HUES48 (cell line): ENCODE measurements around the gene COL8A1.

Experiments
- H3K27ac ChIP-seq: one replicate; pipeline ENCODE4 v1.7.0; 2013; ENCODE audit warnings: low read depth, low read length, inconsistent platforms
- H3K27me3 ChIP-seq: 2 replicates; pipeline ENCODE4 v1.6.1; 2013; ENCODE audit warnings: mild to moderate bottlenecking, low read length; ENCODE audit not compliant: control insufficient read depth, insufficient read depth
- H3K36me3 ChIP-seq: 2 replicates; pipeline ENCODE4 v1.6.1; 2013; ENCODE audit warnings: low read length; ENCODE audit not compliant: control insufficient read depth, insufficient read depth
- H3K4me1 ChIP-seq: 2 replicates; pipeline ENCODE4 v1.6.1; 2013; ENCODE audit warnings: mild to moderate bottlenecking, low read length; ENCODE audit not compliant: control insufficient read depth, insufficient read depth
- H3K4me3 ChIP-seq: 2 replicates; pipeline ENCODE4 v1.5.1; 2013; ENCODE audit warnings: mild to moderate bottlenecking, low read depth, low read length
- H3K9ac ChIP-seq: 2 replicates; pipeline ENCODE4 v1.6.1; 2013; ENCODE audit warnings: mild to moderate bottlenecking, low read depth, low read length, moderate library complexity
- H3K9me3 ChIP-seq: 2 replicates; pipeline ENCODE4 v1.6.1; 2013; ENCODE audit warnings: low read length; ENCODE audit not compliant: control insufficient read depth, insufficient read depth

COL8A1 gene

DNA sequence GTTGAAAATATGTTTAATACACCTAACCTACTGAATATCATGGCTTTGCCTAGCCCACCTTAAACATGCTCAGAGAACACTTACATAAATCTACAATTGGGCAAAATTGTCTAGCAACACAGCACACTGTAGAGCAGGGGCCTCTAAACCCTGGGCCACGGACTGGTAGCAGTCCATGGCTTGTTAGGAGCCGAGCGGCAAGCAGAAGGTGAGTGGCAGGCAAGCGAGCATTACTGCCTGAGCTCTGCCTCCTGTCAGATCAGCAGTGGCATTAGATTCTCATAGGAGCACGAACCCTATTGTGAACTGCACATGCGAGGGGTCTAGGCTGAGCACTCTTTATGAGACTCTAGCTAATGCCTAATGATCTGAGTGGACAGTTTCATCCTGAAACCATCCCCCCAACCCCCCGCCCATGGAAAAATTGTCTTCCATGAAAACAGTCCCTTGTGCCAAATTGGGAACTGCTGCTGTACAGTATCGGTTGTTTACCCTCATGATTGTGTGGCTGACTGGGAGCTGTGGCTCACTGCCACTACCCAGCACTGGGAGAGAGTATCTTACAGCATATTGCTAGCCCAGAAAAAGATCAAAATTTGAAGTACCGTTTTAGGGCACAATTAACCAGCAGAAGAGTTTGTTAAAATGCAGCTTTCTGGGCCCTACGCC lies 205.3 kb downstream of the COL8A1 start:
- Histone ChIP-seq H3K27ac (no peak overlapping the region), H3K27me3 (no peaks in the 10 kb centered on the region)

DNA sequence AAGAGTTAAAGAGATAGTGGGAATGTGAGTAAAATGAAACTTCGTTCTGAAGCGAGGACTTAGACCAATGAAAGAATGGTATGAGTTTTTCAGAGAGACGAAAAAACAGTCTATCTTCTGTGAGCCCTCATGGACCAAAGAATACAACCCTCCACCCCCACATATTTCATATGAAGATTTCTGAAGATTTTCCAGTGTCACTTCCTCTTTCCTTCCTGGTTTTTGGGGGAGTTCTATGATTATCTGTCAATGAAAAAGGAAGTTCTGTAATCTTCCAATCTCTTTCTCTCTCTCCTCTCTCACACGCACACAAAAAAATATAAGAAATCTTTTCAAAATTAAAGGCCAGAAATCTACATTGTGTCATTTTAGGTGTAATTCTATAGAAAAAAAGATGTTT lies 206.9 kb downstream of the COL8A1 start:
- Histone ChIP-seq H3K27ac (no peak overlapping the region), H3K27me3 (no peaks in the 10 kb centered on the region), H3K4me1 (peaks cover 26% of the 10 kb centered on the region), H3K4me3 (no peak overlapping the region), H3K9ac (no peak overlapping the region), H3K36me3 (no peaks in the 10 kb centered on the region), H3K9me3 (no peaks in the 10 kb centered on the region)

More for the DNA sequence above, 205.3 kb downstream of the COL8A1 start:
- no peak overlapping the region for H3K4me3 ChIP-seq
- H3K36me3 ChIP-seq: no peaks in the 10 kb centered on the region
- H3K9ac ChIP-seq: no peak overlapping the region
- no peaks in the 10 kb centered on the region for H3K9me3 ChIP-seq
- H3K4me1 ChIP-seq: peaks cover 28% of the 10 kb centered on the region

DNA sequence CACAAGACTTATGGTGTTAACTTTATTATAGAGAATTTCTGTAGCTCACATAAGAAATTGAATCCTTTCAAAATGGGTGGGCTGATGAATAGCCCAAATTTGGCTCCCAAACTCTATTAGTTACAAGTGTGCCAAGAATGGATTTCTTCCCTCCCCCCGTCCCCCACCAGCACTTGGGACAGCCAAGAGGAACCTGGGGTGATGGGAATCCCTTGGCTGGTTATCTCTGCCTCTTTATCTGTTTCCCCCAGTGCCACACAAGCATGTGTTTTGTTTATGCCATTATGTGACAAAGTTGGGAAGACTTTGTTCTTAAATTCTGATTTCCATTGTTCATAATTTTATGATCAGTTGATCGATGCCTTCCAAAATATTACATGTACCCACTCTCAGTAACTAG lies 207.6 kb downstream of the COL8A1 start:
- Histone ChIP-seq H3K4me3 (no peak overlapping the region), H3K9ac (no peak overlapping the region), H3K27me3 (no peaks in the 10 kb centered on the region), H3K4me1 (peaks cover 31% of the 10 kb centered on the region), H3K27ac (no peak overlapping the region), H3K9me3 (no peaks in the 10 kb centered on the region), H3K36me3 (no peaks in the 10 kb centered on the region)

DNA sequence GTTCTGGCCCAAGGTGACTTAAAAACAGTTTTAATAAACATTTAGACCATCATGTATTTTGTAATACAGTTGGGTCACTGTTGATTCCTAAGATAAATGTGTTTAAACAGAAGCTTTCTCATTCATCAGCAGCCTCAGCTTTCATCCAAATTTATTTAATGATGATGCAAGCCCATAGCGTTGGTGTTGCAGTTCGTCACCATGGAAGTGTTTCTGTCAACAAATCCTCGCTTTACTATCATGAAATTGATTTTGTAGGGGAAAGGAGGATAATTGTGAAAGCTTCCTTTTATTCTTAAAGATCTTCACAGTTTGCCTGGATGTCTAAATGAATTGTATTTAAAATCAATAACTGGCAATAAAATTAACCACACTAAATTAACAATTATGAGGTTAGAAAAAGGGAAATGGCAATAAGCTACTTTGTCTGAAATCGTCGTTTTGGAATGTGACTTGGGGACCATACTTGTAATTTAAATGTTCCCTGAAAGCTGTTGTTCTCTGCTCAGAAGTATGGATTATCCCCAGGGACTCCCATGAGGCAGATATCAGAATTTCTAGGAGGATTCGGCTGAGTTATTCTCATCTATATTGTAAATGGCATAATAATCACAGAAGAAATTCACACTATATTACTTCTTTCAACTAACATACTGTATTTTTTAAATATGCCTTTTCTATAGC lies 208.2 kb downstream of the COL8A1 start:
- H3K4me1 ChIP-seq: peaks cover 31% of the 10 kb centered on the region
- H3K9ac ChIP-seq: no peak overlapping the region; the same call in 1 of the 2 replicates
- H3K36me3 ChIP-seq: no peaks in the 10 kb centered on the region
- H3K9me3 ChIP-seq: no peaks in the 10 kb centered on the region
- no peaks in the 10 kb centered on the region for H3K27me3 ChIP-seq
- H3K27ac ChIP-seq: peak overlapping the region; percentile 22
- no peak overlapping the region for H3K4me3 ChIP-seq

DNA sequence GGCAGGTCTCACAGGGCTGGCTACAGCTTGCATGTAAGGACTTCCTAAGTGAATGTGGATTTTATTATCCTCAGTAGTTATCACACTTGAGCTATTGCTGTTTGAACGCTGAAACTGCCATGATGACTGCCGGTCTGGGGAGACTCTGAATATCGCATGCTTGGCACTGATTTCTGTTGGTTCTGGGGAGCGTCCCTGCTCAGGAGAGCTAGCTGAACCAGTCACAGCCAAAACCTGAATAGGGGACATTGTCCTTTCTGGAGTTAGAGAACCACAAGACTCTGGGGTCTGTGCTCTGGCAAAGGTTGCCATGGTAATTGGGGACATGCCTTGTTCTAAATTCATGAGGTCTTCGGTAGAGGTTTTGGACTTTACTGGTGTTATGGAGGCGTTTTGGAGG lies 210.0 kb downstream of the COL8A1 start:
- H3K27ac ChIP-seq: no peak overlapping the region
- H3K4me3 ChIP-seq: no peak overlapping the region
- no peak overlapping the region for H3K9ac ChIP-seq
- H3K9me3 ChIP-seq: no peaks in the 10 kb centered on the region
- H3K36me3 ChIP-seq: no peaks in the 10 kb centered on the region
- H3K4me1 ChIP-seq: peaks cover 36% of the 10 kb centered on the region
- H3K27me3 ChIP-seq: no peaks in the 10 kb centered on the region
